Gastrocnemius medialis (tissue), 4 donors: ENCODE data around the gene CENPC. TPM values are rescaled to one million over a fixed set of nuclear protein-coding genes. Genes with fewer than 3 reads are reported as not detected.
"Not testable (repeated sequence)": the region's sequence is repeated elsewhere in the genome, so short reads cannot be mapped to it uniquely, and the experiment has no call there.

Experiments
- ATAC-seq, 2 donors: fragments of 150-250 bp; one replicate each; pipeline ENCODE4 v1.9.1; 2016
- DNase-seq, 2 donors: peaks; one replicate each; pipeline ENCODE4 v3.0.0-alpha.2; 2019
- H3K27ac ChIP-seq, 4 donors: fragments of 200-600 bp; sonication (generic); 1 replicate in 1 of 4; 2 replicates in 3 of 4; pipeline ENCODE4 v1.5.1; 2016 to 2018; ENCODE audit warnings: mild to moderate bottlenecking in 2 of 4, moderate library complexity in 1 of 4
- H3K27me3 ChIP-seq, 3 donors: fragments of 200-600 bp; sonication (generic) in 2 of 3; 1 replicate in 1 of 3; 2 replicates in 2 of 3; pipeline versions ENCODE4 v1.5.1 to v1.6.0; 2016 to 2019; ENCODE audit warnings: mild to moderate bottlenecking in 1 of 3, moderate library complexity in 1 of 3
- H3K36me3 ChIP-seq, 2 donors: fragments of 200-600 bp; sonication (generic) in 1 of 2; one replicate each; pipeline ENCODE4 v1.5.1; 2017 to 2018
- H3K4me1 ChIP-seq, 2 donors: fragments of 200-600 bp; sonication (generic) in 1 of 2; one replicate each; pipeline ENCODE4 v1.5.1; 2016 to 2017; ENCODE audit warnings: mild to moderate bottlenecking in 2 of 2
- H3K4me3 ChIP-seq, 4 donors: fragments of 200-600 bp; sonication (generic) in 3 of 4; 1 replicate in 1 of 4; 2 replicates in 3 of 4; pipeline ENCODE4 v1.5.1; 2016 to 2019; ENCODE audit warnings: mild to moderate bottlenecking in 2 of 4
- H3K9me3 ChIP-seq, 3 donors: fragments of 200-600 bp; sonication (generic) in 2 of 3; 1 replicate in 1 of 3; 2 replicates in 2 of 3; pipeline ENCODE4 v1.5.1; 2016 to 2019
- POLR2A ChIP-seq, 2 donors: fragments of 450-650 bp; IDR thresholded peaks; one replicate each; pipeline ENCODE4 v1.6.1; 2017; ENCODE audit warnings: antibody characterized with exemption in 2 of 2, mild to moderate bottlenecking in 2 of 2, moderate library complexity in 2 of 2
- in situ Hi-C, 4 donors: fragments of 200-750 bp; cut with MboI; loops; one replicate each; pipeline versions ENCODE4 v1.15.0 to v1.8.0; 2017; ENCODE audit warnings: low sequenced_read_pairs in 4 of 4
- intact Hi-C: fragments of 100-400 bp; cut with DNase I; formaldehyde crosslinking; loops from one replicate; pipeline ENCODE4 v1.15.1; 2023; ENCODE audit warnings: low total_unique reads
- total RNA-seq, 4 donors: library from RNA; depleted of rRNA; stranded (reverse); fragments of >200 nt; gene quantifications; one replicate each; pipeline versions ENCODE4 v1.1.0 to v1.2.3, GENCODE V29; 2016
- TF ChIP-seq, protein P1 (sequence below), 5 experiments: fragments of 450-650 bp in 3 of 5; fragments of 200-600 bp in 2 of 5; sonication (generic) in 2 of 5; IDR thresholded peaks in 4 of 5; conservative IDR thresholded peaks in 1 of 5; 1 replicate in 4 of 5; 2 replicates in 1 of 5; pipeline ENCODE4 v1.5.1; 2016 to 2019; ENCODE audit warnings: antibody characterized with exemption in 5 of 5, mild to moderate bottlenecking in 3 of 5, moderate library complexity in 3 of 5

The CENPC gene
- total RNA-seq, 4 donors from 2014 or later = 2.4 to 10.4 (median 5.2) TPM

DNA sequence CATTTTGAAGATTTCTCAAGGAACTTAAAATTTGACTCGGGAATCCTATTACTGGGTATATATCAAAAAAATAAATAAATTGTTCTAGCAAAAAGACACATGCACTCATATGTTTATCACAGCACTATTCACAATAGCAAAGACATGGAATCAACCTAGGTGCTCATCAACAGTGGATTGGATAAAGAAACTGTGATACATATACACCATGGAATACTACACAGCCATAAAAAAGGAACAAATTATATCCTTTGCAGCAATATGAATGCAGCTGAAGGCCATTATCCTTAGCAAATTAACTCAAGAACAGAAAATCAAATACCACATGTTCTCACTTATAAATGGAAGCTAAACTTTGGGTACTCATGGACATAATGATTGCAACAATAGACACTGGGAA is 97.4 kb downstream of the CENPC start:
- in situ Hi-C loops (no loop called here), intact Hi-C loops (no loop called here)
- DNase-seq = no peak
- H3K4me1 ChIP-seq = no peaks in the 10 kb centered on the region
- no peak overlapping the region for H3K27ac ChIP-seq
- TF ChIP-seq, protein P1, sequence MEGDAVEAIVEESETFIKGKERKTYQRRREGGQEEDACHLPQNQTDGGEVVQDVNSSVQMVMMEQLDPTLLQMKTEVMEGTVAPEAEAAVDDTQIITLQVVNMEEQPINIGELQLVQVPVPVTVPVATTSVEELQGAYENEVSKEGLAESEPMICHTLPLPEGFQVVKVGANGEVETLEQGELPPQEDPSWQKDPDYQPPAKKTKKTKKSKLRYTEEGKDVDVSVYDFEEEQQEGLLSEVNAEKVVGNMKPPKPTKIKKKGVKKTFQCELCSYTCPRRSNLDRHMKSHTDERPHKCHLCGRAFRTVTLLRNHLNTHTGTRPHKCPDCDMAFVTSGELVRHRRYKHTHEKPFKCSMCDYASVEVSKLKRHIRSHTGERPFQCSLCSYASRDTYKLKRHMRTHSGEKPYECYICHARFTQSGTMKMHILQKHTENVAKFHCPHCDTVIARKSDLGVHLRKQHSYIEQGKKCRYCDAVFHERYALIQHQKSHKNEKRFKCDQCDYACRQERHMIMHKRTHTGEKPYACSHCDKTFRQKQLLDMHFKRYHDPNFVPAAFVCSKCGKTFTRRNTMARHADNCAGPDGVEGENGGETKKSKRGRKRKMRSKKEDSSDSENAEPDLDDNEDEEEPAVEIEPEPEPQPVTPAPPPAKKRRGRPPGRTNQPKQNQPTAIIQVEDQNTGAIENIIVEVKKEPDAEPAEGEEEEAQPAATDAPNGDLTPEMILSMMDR (IDR thresholded peaks at IDR 0.05 in 4 of 5, conservative IDR thresholded peaks at IDR 0.05 in 1 of 5) = no peak
- TF ChIP-seq POLR2A (IDR thresholded peaks at IDR 0.05) = no peak
- H3K9me3 ChIP-seq = peaks cover 0 to 2% (median 0%) of the 10 kb centered on the region in 3 donors
- no peaks in the 10 kb centered on the region for H3K36me3 ChIP-seq
- H3K27me3 ChIP-seq = no peaks in the 10 kb centered on the region
- ATAC-seq = no peak
- no peak overlapping the region for H3K4me3 ChIP-seq

DNA sequence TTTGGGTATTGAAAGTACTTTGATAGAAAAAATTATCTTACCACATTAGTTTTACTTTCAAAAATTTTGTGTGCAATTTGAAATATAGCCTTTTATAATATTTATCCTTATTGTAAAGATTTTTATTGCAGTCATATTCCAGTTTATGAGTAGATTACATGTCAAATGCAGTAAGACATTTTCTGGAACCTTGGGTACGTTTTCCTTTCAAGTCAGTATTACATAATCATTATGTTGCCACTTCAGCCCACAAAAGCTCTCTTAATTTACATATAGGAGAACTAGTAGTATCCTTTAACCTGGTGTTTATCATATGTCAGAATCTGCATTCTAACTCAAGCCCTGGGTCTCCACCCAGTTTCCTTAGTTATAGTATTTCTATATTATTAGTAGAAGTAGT is 98.5 kb downstream of the CENPC start:
- H3K27me3 ChIP-seq = no peaks in the 10 kb centered on the region
- TF ChIP-seq, protein P1 (IDR thresholded peaks at IDR 0.05 in 4 of 5, conservative IDR thresholded peaks at IDR 0.05 in 1 of 5) = no peak
- no peak for TF ChIP-seq POLR2A (IDR thresholded peaks at IDR 0.05)
- DNase-seq (no peak), ATAC-seq (no peak)
- no peak overlapping the region for H3K27ac ChIP-seq
- intact Hi-C loops = no loop called here
- H3K9me3 ChIP-seq = peaks cover 0 to 2% (median 0%) of the 10 kb centered on the region in 3 donors
- H3K4me3 ChIP-seq = no peak overlapping the region
- H3K36me3 ChIP-seq = no peaks in the 10 kb centered on the region
- in situ Hi-C loops = no loop called here
- no peaks in the 10 kb centered on the region for H3K4me1 ChIP-seq

DNA sequence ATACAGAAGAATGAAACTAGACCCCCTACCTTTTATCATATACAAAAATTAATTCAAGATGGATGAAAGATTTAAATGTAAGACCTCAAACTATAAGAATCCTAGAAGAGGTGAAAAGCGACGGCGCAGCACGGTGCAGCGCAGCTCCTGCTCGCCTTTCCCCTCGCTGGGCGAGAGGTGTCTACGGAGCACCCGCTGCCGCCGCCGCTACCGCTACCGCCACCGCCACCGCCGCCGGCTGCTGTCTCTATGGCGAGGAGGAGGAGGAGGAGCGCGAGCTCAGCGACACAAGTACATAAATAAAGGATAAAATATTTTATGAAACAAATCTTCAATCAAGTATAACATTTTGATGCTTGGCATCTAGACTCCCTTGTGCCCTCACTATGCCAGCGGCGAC is 99.4 kb downstream of the CENPC start:
- H3K4me1 ChIP-seq, intact Hi-C loops, H3K27ac ChIP-seq, H3K36me3 ChIP-seq, H3K9me3 ChIP-seq, H3K27me3 ChIP-seq, H3K4me3 ChIP-seq, DNase-seq, ATAC-seq, in situ Hi-C loops: not testable (repeated sequence)

DNA sequence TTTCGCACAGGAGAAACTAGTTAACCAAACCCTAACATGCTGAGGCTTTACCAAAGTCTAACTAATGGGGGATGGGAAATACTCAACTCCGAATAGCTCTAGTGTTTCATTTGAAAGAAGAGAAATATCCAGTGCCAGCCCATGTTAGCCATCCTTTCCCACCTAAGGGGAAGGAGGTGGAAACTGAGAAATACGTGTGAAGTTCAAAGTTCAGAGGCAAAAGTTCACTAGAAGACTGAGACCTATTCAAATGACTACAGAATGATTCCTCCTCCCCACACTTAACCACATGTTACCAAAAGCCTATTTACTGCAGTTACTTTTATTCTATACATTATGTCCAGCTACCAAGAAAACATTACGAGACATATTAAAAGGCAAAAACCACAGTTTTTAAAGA is 106.3 kb downstream of the CENPC start:
- H3K9me3 ChIP-seq = no peaks in the 10 kb centered on the region
- no peak for ATAC-seq
- H3K36me3 ChIP-seq = peaks cover 0 to 5% of the 10 kb centered on the region in 2 donors
- H3K27me3 ChIP-seq = no peaks in the 10 kb centered on the region
- H3K4me3 ChIP-seq = no peak overlapping the region
- in situ Hi-C loops = no loop called here
- H3K4me1 ChIP-seq = peaks cover 0 to 12% of the 10 kb centered on the region in 2 donors
- TF ChIP-seq POLR2A (IDR thresholded peaks at IDR 0.05) = no peak
- TF ChIP-seq, protein P1 (IDR thresholded peaks at IDR 0.05 in 4 of 5, conservative IDR thresholded peaks at IDR 0.05 in 1 of 5) = no peak
- intact Hi-C loops = no loop called here
- no peak overlapping the region for H3K27ac ChIP-seq
- no peak for DNase-seq

DNA sequence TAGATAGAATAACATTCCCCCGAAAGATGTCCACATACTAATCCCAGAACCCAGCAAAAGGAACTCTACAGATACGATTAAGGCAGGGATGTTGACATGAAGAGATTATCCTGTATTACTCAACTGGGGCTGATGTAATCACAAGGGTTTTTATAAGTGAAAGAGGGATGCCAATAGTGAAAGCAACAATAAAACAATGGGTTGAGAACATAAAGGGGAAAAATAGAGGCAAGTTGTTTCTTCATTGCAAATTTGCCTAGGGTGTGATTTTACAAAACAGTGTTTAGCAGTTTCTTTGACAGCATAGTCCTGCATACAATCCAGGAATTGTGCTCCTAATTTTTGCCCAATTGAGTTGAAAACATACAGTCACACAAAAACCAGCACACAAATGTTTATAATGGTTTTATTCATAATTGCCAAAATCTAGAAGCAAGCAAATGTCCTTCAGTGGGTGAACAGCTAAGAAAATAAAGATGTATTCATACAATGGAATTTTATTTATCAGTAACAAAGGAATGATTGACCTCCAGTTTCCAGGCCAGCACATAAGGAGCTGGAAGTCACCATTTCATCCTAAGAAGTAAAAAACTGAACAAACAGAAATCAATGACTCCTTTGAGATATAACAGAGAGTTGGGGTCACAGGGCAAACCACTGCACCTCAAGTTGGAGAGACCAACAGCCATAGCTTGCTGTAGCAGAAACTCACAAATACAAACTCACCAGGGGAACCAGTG is 107.2 kb downstream of the CENPC start:
- ATAC-seq = peak in 1 of 2 donors; percentile 46
- peaks cover 0 to 5% of the 10 kb centered on the region in 2 donors for H3K36me3 ChIP-seq
- no peak overlapping the region for H3K4me3 ChIP-seq
- no peaks in the 10 kb centered on the region for H3K9me3 ChIP-seq
- H3K4me1 ChIP-seq = peaks cover 0 to 12% of the 10 kb centered on the region in 2 donors
- H3K27me3 ChIP-seq = no peaks in the 10 kb centered on the region
- no peak for DNase-seq
- no peak overlapping the region for H3K27ac ChIP-seq
- in situ Hi-C loops (no loop called here), intact Hi-C loops (no loop called here)
- no peak for TF ChIP-seq POLR2A (IDR thresholded peaks at IDR 0.05)
- TF ChIP-seq, protein P1 (IDR thresholded peaks at IDR 0.05 in 4 of 5, conservative IDR thresholded peaks at IDR 0.05 in 1 of 5) = no peak
